GM12874 (cell line): ENCODE data around the gene WDR54.

Experiments used
- CTCF ChIP-seq: IDR thresholded peaks from 2 replicates; pipeline ENCODE4 v1.5.1; 2011; ENCODE audit warnings: low read depth, mild to moderate bottlenecking, control low read depth, low read length, moderate library complexity; ENCODE audit not compliant: insufficient read depth

The WDR54 gene

GRCh38 chr2:74379851-74380789 lies 41.4 kb upstream of the WDR54 start, which contains the start of gene DCTN1:
Gene DCTN1 (minus strand): TSS chr2:74380311. CDS start chr2:74380037, 274 bp downstream.
- TF ChIP-seq CTCF = no peak

- TF ChIP-seq CTCF = no peak
These were observed 39.8 kb upstream of the WDR54 start for GRCh38 chr2:74381751-74382150.

GRCh38 chr2:74383254-74383653 lies 38.3 kb upstream of the WDR54 start:
- TF ChIP-seq CTCF = no peak

GRCh38 chr2:74384051-74384450 lies 37.5 kb upstream of the WDR54 start:
- TF ChIP-seq CTCF = no peak

DNA sequence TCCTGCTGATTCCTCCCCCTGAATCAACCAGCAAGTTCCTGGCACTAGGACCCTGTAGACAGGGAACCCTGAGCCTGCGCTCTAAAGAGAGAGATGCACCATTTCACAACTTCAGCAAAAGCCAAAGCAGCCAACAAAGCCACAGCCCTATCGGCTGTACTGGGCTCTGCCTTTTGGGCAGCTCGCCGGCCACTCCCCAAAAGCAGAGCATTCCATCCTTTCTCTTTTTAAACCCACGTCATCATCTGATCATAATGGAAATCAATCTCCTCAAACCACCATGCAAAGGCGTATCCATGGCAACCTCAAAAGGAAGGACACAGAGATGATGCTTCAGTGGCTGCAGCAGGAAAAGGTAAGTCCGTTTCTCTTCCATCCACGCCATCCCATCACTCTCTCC lies 36.1 kb upstream of the WDR54 start:
- no peak for TF ChIP-seq CTCF

GRCh38 chr2:74387346-74387745 lies 34.2 kb upstream of the WDR54 start:
- no peak for TF ChIP-seq CTCF

DNA sequence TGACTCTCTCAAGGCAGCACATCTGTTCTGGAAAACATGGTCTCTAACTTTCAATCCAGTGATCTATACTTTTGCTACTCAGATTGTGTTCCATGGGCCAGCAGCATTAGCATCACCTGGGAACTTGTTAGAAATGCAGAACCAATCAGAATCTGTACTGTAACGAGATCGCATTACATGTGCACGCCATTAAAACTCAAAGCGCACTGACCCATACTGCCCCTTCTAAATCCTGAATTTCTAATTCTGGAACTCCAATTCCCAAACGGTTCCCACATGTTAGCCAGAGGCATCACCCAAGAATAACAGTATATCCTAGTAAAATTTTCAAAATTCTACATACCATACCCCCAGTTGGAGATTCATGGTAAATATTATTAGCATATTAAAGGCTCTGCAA lies 30.9 kb upstream of the WDR54 start:
- no peak for TF ChIP-seq CTCF
